Activated CD8-positive, alpha-beta T cell treated with anti-CD3 and anti-CD28 coated beads for 36 hours (primary cell): ENCODE measurements around the gene USP24. TPM values are rescaled to one million over a fixed set of nuclear protein-coding genes. Genes with fewer than 3 reads are reported as not detected.

ENCODE experiments used
- ATAC-seq: fragments of 200-7000 bp; cut with Tn5 transposase; one replicate; pipeline ENCODE4 v1.10.0; 2021; ENCODE audit warnings: mild to moderate bottlenecking, moderate library complexity
- CTCF ChIA-PET: fragments of 350-600 bp; sonication (Branson Sonifier 250); formaldehyde crosslinking; loops from one replicate; lab custom pipeline; 2021; ENCODE audit warnings: antibody characterized with exemption; lab: Charles Lee
- POLR2A ChIA-PET: fragments of 350-600 bp; sonication (Branson Sonifier 250); formaldehyde crosslinking; loops from one replicate; lab custom pipeline; 2021; ENCODE audit warnings: antibody characterized with exemption; lab: Charles Lee
- DNase-seq: peaks from one replicate; pipeline ENCODE4 v3.0.0-alpha.2; 2020
- H3K27ac Mint-ChIP-seq: one replicate; pipeline ENCODE4 v1.8.0; 2021; ENCODE audit warnings: mild to moderate bottlenecking, mixed read lengths
- H3K27me3 Mint-ChIP-seq: one replicate; pipeline ENCODE4 v1.8.0; 2021; ENCODE audit warnings: mixed read lengths
- H3K36me3 Mint-ChIP-seq: one replicate; pipeline ENCODE4 v1.8.0; 2021; ENCODE audit warnings: low read depth, mixed read lengths
- H3K4me1 Mint-ChIP-seq: one replicate; pipeline ENCODE4 v1.8.0; 2021; ENCODE audit warnings: low read depth, mixed read lengths
- H3K4me3 Mint-ChIP-seq: one replicate; pipeline ENCODE4 v1.8.0; 2021; ENCODE audit warnings: mild to moderate bottlenecking, moderate library complexity, mixed read lengths
- H3K9me3 Mint-ChIP-seq: one replicate; pipeline ENCODE4 v1.8.0; 2021; ENCODE audit warnings: mixed read lengths
- CTCF ChIP-seq: fragments of 200-600 bp; IDR thresholded peaks from one replicate; pipeline ENCODE4 v1.8.0; 2022; ENCODE audit warnings: antibody characterized with exemption, mild to moderate bottlenecking
- intact Hi-C: fragments of 100-400 bp; cut with micrococcal nuclease; formaldehyde crosslinking; loops from one replicate; pipeline ENCODE4 v1.10.0; 2022
- total RNA-seq, 2 experiments: library from RNA; stranded (reverse); gene quantifications; one replicate each; pipeline ENCODE4 v1.2.3, GENCODE V29; 2021

The USP24 gene
- total RNA-seq, 2 experiments from 2014 or later = 39.4 to 47.0 TPM

GRCh38 chr1:55214212-55214933, 791 bp downstream of the USP24 start:
- DNase-seq (peak; percentile 51), ATAC-seq (peak; percentile 6)
- CTCF ChIA-PET = interaction anchor here (1.4 to 2.6 kb wide), 4 partner anchors 14 to 74 kb away, joined by 3 to 8 read pairs (median 4); no protein-coding TSS in a partner anchor
- intact Hi-C loops = loop anchor here (5.0 kb wide), 3 partner anchors 43 to 72 kb away; no protein-coding TSS in a partner anchor
- H3K9me3 Mint-ChIP-seq = no peaks in the 10 kb centered on the region
- H3K4me3 Mint-ChIP-seq = peak overlapping the region; percentile 83
- no peaks in the 10 kb centered on the region for H3K27me3 Mint-ChIP-seq
- H3K36me3 Mint-ChIP-seq = peaks cover 17% of the 10 kb centered on the region
- POLR2A ChIA-PET = interaction anchor here (1.0 to 2.8 kb wide), 8 partner anchors 9 to 71 kb away, joined by 3 to 11 read pairs (median 4); no protein-coding TSS in a partner anchor
- peaks cover 65% of the 10 kb centered on the region for H3K4me1 Mint-ChIP-seq
- H3K27ac Mint-ChIP-seq = peak overlapping the region; percentile 86
- no peak for TF ChIP-seq CTCF

GRCh38 chr1:55213885-55214211, 1.3 kb downstream of the USP24 start:
- intact Hi-C loops = loop anchor here (5.0 kb wide), 3 partner anchors 43 to 72 kb away; no protein-coding TSS in a partner anchor
- ChIA-PET CTCF (interaction anchor here (1.1 to 2.6 kb wide), 8 partner anchors 13 to 74 kb away, joined by 3 to 8 read pairs (median 4); no protein-coding TSS in a partner anchor), POLR2A (interaction anchor here (0.7 to 2.8 kb wide), 8 partner anchors 8 to 71 kb away, joined by 3 to 11 read pairs (median 3); no protein-coding TSS in a partner anchor)
- DNase-seq = peak; percentile 72
- H3K36me3 Mint-ChIP-seq = peaks cover 20% of the 10 kb centered on the region
- H3K27ac Mint-ChIP-seq = peak overlapping the region; percentile 86
- ATAC-seq = peak; percentile 40
- H3K27me3 Mint-ChIP-seq = no peaks in the 10 kb centered on the region
- TF ChIP-seq CTCF = no peak
- peaks cover 64% of the 10 kb centered on the region for H3K4me1 Mint-ChIP-seq
- H3K9me3 Mint-ChIP-seq = no peaks in the 10 kb centered on the region
- peak overlapping the region; percentile 83 for H3K4me3 Mint-ChIP-seq

- H3K4me3 Mint-ChIP-seq = peak overlapping the region; percentile 83
- H3K27me3 Mint-ChIP-seq = no peaks in the 10 kb centered on the region
- TF ChIP-seq CTCF = no peak
- intact Hi-C loops = loop anchor here (5.0 kb wide), 3 partner anchors 44 to 71 kb away; no protein-coding TSS in a partner anchor
- ATAC-seq (no peak), DNase-seq (no peak)
- H3K27ac Mint-ChIP-seq = peak overlapping the region; percentile 86
- CTCF ChIA-PET = interaction anchor here (0.5 to 2.6 kb wide), 14 partner anchors 10 to 76 kb away, joined by 3 to 8 read pairs (median 3); no protein-coding TSS in a partner anchor
- POLR2A ChIA-PET = interaction anchor here (0.7 to 2.8 kb wide), 14 partner anchors 8 to 72 kb away, joined by 3 to 11 read pairs (median 3); no protein-coding TSS in a partner anchor
- H3K4me1 Mint-ChIP-seq = peaks cover 63% of the 10 kb centered on the region
- H3K9me3 Mint-ChIP-seq = no peaks in the 10 kb centered on the region
- peaks cover 20% of the 10 kb centered on the region for H3K36me3 Mint-ChIP-seq
Observed at GRCh38 chr1:55213151-55213884, 1.8 kb downstream of the USP24 start.

- POLR2A ChIA-PET = interaction anchor here (0.8 to 2.8 kb wide), 13 partner anchors 9 to 79 kb away, joined by 3 to 11 read pairs (median 3); no protein-coding TSS in a partner anchor
- peak overlapping the region; percentile 83 for H3K4me3 Mint-ChIP-seq
- no peak for TF ChIP-seq CTCF
- H3K36me3 Mint-ChIP-seq = peaks cover 23% of the 10 kb centered on the region
- H3K9me3 Mint-ChIP-seq = no peaks in the 10 kb centered on the region
- H3K27ac Mint-ChIP-seq = peak overlapping the region; percentile 86
- no peak for ATAC-seq
- intact Hi-C loops = loop anchor here (5.0 kb wide), 3 partner anchors 45 to 70 kb away; no protein-coding TSS in a partner anchor
- CTCF ChIA-PET = interaction anchor here (0.8 to 2.7 kb wide), 15 partner anchors 9 to 75 kb away, joined by 3 to 11 read pairs (median 3); no protein-coding TSS in a partner anchor
- H3K4me1 Mint-ChIP-seq = peaks cover 64% of the 10 kb centered on the region
- peak; percentile 39 for DNase-seq
- no peaks in the 10 kb centered on the region for H3K27me3 Mint-ChIP-seq
Observed at GRCh38 chr1:55212349-55213150, 2.6 kb downstream of the USP24 start.
